ENCODE data around the gene MCM3AP.

MCM3AP gene

GRCh38 chr21:46191257-46191685, 94.1 kb downstream of the MCM3AP start:
- no CpG with 5 or more reads among the region's 4 CpGs for WGBS (ENCODE audit: insufficient coverage, insufficient read length)
- Histone ChIP-seq H3K36me3 (ENCODE audit: control insufficient read depth, insufficient read depth, low read length) (peaks cover 39% of the 10 kb centered on the region), H3K27ac (ENCODE audit: low read length) (no peak overlapping the region), H3K4me3 (ENCODE audit: low read length) (no peak overlapping the region), H3K27me3 (ENCODE audit: control insufficient read depth, insufficient read depth, low read length) (no peaks in the 10 kb centered on the region), H3K9me3 (ENCODE audit: control insufficient read depth, insufficient read depth, low read length) (no peaks in the 10 kb centered on the region), H3K4me1 (ENCODE audit: control insufficient read depth, insufficient read depth, low read length) (no peaks in the 10 kb centered on the region)
- DNase-seq (ENCODE audit: low read depth, low spot score), result no peak

GRCh38 chr21:46190491-46191131, 94.8 kb downstream of the MCM3AP start:
- no peaks in the 10 kb centered on the region for H3K9me3 ChIP-seq (ENCODE audit: control insufficient read depth, insufficient read depth, low read length)
- H3K4me1 ChIP-seq (ENCODE audit: control insufficient read depth, insufficient read depth, low read length), result no peaks in the 10 kb centered on the region
- peaks cover 33% of the 10 kb centered on the region for H3K36me3 ChIP-seq (ENCODE audit: control insufficient read depth, insufficient read depth, low read length)
- DNase-seq (ENCODE audit: low read depth, low spot score), result no peak
- no peak overlapping the region for H3K27ac ChIP-seq (ENCODE audit: low read length)
- no peak overlapping the region for H3K4me3 ChIP-seq (ENCODE audit: low read length)
- WGBS (ENCODE audit: insufficient coverage, insufficient read length), result no CpG with 5 or more reads among the region's 15 CpGs
- H3K27me3 ChIP-seq (ENCODE audit: control insufficient read depth, insufficient read depth, low read length), result no peaks in the 10 kb centered on the region

- Histone ChIP-seq H3K27me3 (ENCODE audit: control insufficient read depth, insufficient read depth, low read length) (no peaks in the 10 kb centered on the region), H3K36me3 (ENCODE audit: control insufficient read depth, insufficient read depth, low read length) (peaks cover 30% of the 10 kb centered on the region), H3K27ac (ENCODE audit: low read length) (no peak overlapping the region), H3K9me3 (ENCODE audit: control insufficient read depth, insufficient read depth, low read length) (no peaks in the 10 kb centered on the region), H3K4me1 (ENCODE audit: control insufficient read depth, insufficient read depth, low read length) (no peaks in the 10 kb centered on the region), H3K4me3 (ENCODE audit: low read length) (no peak overlapping the region)
- WGBS (ENCODE audit: insufficient coverage, insufficient read length), result no CpG with 5 or more reads among the region's 14 CpGs
- DNase-seq (ENCODE audit: low read depth, low spot score), result no peak
These were observed 95.4 kb downstream of the MCM3AP start for GRCh38 chr21:46189959-46190490.

GRCh38 chr21:46189213-46189958, 96.0 kb downstream of the MCM3AP start:
- Histone ChIP-seq H3K9me3 (ENCODE audit: control insufficient read depth, insufficient read depth, low read length) (no peaks in the 10 kb centered on the region), H3K4me1 (ENCODE audit: control insufficient read depth, insufficient read depth, low read length) (no peaks in the 10 kb centered on the region), H3K4me3 (ENCODE audit: low read length) (no peak overlapping the region), H3K27ac (ENCODE audit: low read length) (no peak overlapping the region), H3K27me3 (ENCODE audit: control insufficient read depth, insufficient read depth, low read length) (no peaks in the 10 kb centered on the region), H3K36me3 (ENCODE audit: control insufficient read depth, insufficient read depth, low read length) (peaks cover 23% of the 10 kb centered on the region)
- no peak for DNase-seq (ENCODE audit: low read depth, low spot score)
- WGBS (ENCODE audit: insufficient coverage, insufficient read length), result no CpG with 5 or more reads among the region's 9 CpGs

- Histone ChIP-seq H3K9me3 (ENCODE audit: control insufficient read depth, insufficient read depth, low read length) (no peaks in the 10 kb centered on the region), H3K27ac (ENCODE audit: low read length) (no peak overlapping the region), H3K36me3 (ENCODE audit: control insufficient read depth, insufficient read depth, low read length) (peaks cover 16% of the 10 kb centered on the region), H3K27me3 (ENCODE audit: control insufficient read depth, insufficient read depth, low read length) (no peaks in the 10 kb centered on the region), H3K4me3 (ENCODE audit: low read length) (no peak overlapping the region), H3K4me1 (ENCODE audit: control insufficient read depth, insufficient read depth, low read length) (no peaks in the 10 kb centered on the region)
- DNase-seq (ENCODE audit: low read depth, low spot score), result no peak
- WGBS (ENCODE audit: insufficient coverage, insufficient read length), result no CpG with 5 or more reads among the region's 17 CpGs
These were observed 96.9 kb downstream of the MCM3AP start for GRCh38 chr21:46188226-46189212.

GRCh38 chr21:46187814-46188213, 97.6 kb downstream of the MCM3AP start:
- H3K4me1 ChIP-seq (ENCODE audit: control insufficient read depth, insufficient read depth, low read length), result no peaks in the 10 kb centered on the region; the same call in 1 of the 2 replicates
- no peak overlapping the region for H3K27ac ChIP-seq (ENCODE audit: low read length)
- H3K27me3 ChIP-seq (ENCODE audit: control insufficient read depth, insufficient read depth, low read length), result no peaks in the 10 kb centered on the region
- peaks cover 11% of the 10 kb centered on the region; the same call in 1 of the 2 replicates for H3K36me3 ChIP-seq (ENCODE audit: control insufficient read depth, insufficient read depth, low read length)
- WGBS (ENCODE audit: insufficient coverage, insufficient read length), result no CpG with 5 or more reads among the region's 7 CpGs
- no peak overlapping the region for H3K4me3 ChIP-seq (ENCODE audit: low read length)
- no peak for DNase-seq (ENCODE audit: low read depth, low spot score)
- H3K9me3 ChIP-seq (ENCODE audit: control insufficient read depth, insufficient read depth, low read length), result no peaks in the 10 kb centered on the region

- no peak overlapping the region for H3K4me3 ChIP-seq (ENCODE audit: low read length)
- H3K27me3 ChIP-seq (ENCODE audit: control insufficient read depth, insufficient read depth, low read length), result no peaks in the 10 kb centered on the region
- no peak for DNase-seq (ENCODE audit: low read depth, low spot score)
- no peaks in the 10 kb centered on the region; the same call in 1 of the 2 replicates for H3K4me1 ChIP-seq (ENCODE audit: control insufficient read depth, insufficient read depth, low read length)
- no CpG with 5 or more reads among the region's 8 CpGs for WGBS (ENCODE audit: insufficient coverage, insufficient read length)
- no peaks in the 10 kb centered on the region for H3K9me3 ChIP-seq (ENCODE audit: control insufficient read depth, insufficient read depth, low read length)
- H3K36me3 ChIP-seq (ENCODE audit: control insufficient read depth, insufficient read depth, low read length), result peaks cover 11% of the 10 kb centered on the region; the same call in 1 of the 2 replicates
- H3K27ac ChIP-seq (ENCODE audit: low read length), result no peak overlapping the region
These were observed 98.2 kb downstream of the MCM3AP start for GRCh38 chr21:46187261-46187660.

- Histone ChIP-seq H3K4me3 (ENCODE audit: low read length) (no peak overlapping the region), H3K4me1 (ENCODE audit: control insufficient read depth, insufficient read depth, low read length) (no peaks in the 10 kb centered on the region; the same call in 1 of the 2 replicates), H3K9me3 (ENCODE audit: control insufficient read depth, insufficient read depth, low read length) (no peaks in the 10 kb centered on the region), H3K27ac (ENCODE audit: low read length) (no peak overlapping the region), H3K27me3 (ENCODE audit: control insufficient read depth, insufficient read depth, low read length) (no peaks in the 10 kb centered on the region), H3K36me3 (ENCODE audit: control insufficient read depth, insufficient read depth, low read length) (peaks cover 3% of the 10 kb centered on the region; the same call in 1 of the 2 replicates)
- WGBS (ENCODE audit: insufficient coverage, insufficient read length), result no CpG with 5 or more reads among the region's 7 CpGs
- DNase-seq (ENCODE audit: low read depth, low spot score), result no peak
These were observed 99.7 kb downstream of the MCM3AP start for GRCh38 chr21:46185716-46186115.
